K562 (cell line): ENCODE results near the gene CCNYL1. TPM values are rescaled to one million over a fixed set of nuclear protein-coding genes. Genes with fewer than 3 reads are reported as not detected.

Experiments used
- ARNT ChIP-seq, 2 experiments: fragments of 450-650 bp; IDR thresholded peaks; 2 replicates each; pipeline ENCODE4 v1.6.1; 2016; ENCODE audit warnings: mild to moderate bottlenecking in 1 of 2
- ASH1L ChIP-seq: fragments of 450-650 bp; IDR thresholded peaks from 2 replicates; pipeline ENCODE4 v1.6.1; 2018; ENCODE audit warnings: borderline replicate concordance, mild to moderate bottlenecking, low read depth; ENCODE audit not compliant: partially characterized antibody
- CBFA2T3 ChIP-seq: fragments of 450-650 bp; IDR thresholded peaks from 2 replicates; pipeline ENCODE4 v1.6.1; 2017
- CTBP1 ChIP-seq: fragments of 450-650 bp; IDR thresholded peaks from 2 replicates; pipeline ENCODE4 v1.6.1; 2016; ENCODE audit warnings: borderline replicate concordance
- DPF2 ChIP-seq: fragments of 450-650 bp; IDR thresholded peaks from 2 replicates; pipeline ENCODE4 v1.6.1; 2016
- GABPA ChIP-seq: fragments of 200-800 bp; sonication (Bioruptor generic); conservative IDR thresholded peaks from 2 replicates; pipeline ENCODE4 v1.6.1; 2016; ENCODE audit warnings: low read depth, missing genetic modification characterization, missing compliant biosample characterization
- HNRNPUL1 ChIP-seq: fragments of 200-400 bp; formaldehyde crosslinking; IDR thresholded peaks from 2 replicates; pipeline ENCODE4 v1.6.1; 2017; ENCODE audit warnings: low read length
- IRF2 ChIP-seq: sonication (generic); formaldehyde crosslinking; IDR thresholded peaks from 2 replicates; pipeline ENCODE4 v1.8.1; 2022; ENCODE audit warnings: mild to moderate bottlenecking, missing genetic modification reagents
- KDM1A ChIP-seq, 2 experiments: fragments of 450-650 bp; IDR thresholded peaks; 2 replicates each; pipeline ENCODE4 v1.6.1; 2016; ENCODE audit warnings: mild to moderate bottlenecking in 2 of 2
- MCM2 ChIP-seq: fragments of 450-650 bp; IDR thresholded peaks from 2 replicates; pipeline ENCODE4 v1.6.1; 2017; ENCODE audit warnings: low read depth, mild to moderate bottlenecking
- MLLT1 ChIP-seq, 2 experiments: fragments of 450-650 bp; IDR thresholded peaks; 2 replicates each; pipeline ENCODE4 v1.6.1; 2016
- NFIX ChIP-seq: fragments of 250-450 bp; sonication (Bioruptor Pico); IDR thresholded peaks from 2 replicates; pipeline ENCODE4 v1.4.0; 2020; ENCODE audit warnings: low read depth, mild to moderate bottlenecking, moderate library complexity
- NR2C2 ChIP-seq, 2 experiments: fragments of 200-800 bp in 1 of 2; sonication (Bioruptor generic) in 1 of 2; sonication (generic) in 1 of 2; formaldehyde crosslinking in 1 of 2; IDR thresholded peaks; 2 replicates each; pipeline versions ENCODE4 v1.6.1 to v1.8.0; 2016 to 2022; ENCODE audit warnings: mild to moderate bottlenecking in 1 of 2, missing compliant biosample characterization in 1 of 2, missing genetic modification characterization in 1 of 2, missing genetic modification reagents in 1 of 2
- PPARD ChIP-seq: fragments of 250-450 bp; sonication (Bioruptor Pico); IDR thresholded peaks from 2 replicates; pipeline ENCODE4 v1.8.0; 2022; ENCODE audit warnings: inconsistent platforms, mild to moderate bottlenecking, moderate library complexity
- RBM22 ChIP-seq: fragments of 200-400 bp; formaldehyde crosslinking; IDR thresholded peaks from 2 replicates; pipeline ENCODE4 v1.6.1; 2018; ENCODE audit warnings: low read length, low read depth; ENCODE audit not compliant: poor library complexity, severe bottlenecking
- SMARCA4 ChIP-seq: fragments of 450-650 bp; IDR thresholded peaks from 2 replicates; pipeline ENCODE4 v1.6.1; 2016
- SMARCA5 ChIP-seq: fragments of 450-650 bp; IDR thresholded peaks from 2 replicates; pipeline ENCODE4 v1.6.1; 2016
- SRF ChIP-seq, 2 experiments: fragments of 250-450, 450-650 bp in 1 of 2; sonication (Bioruptor Pico) in 1 of 2; sonication (generic) in 1 of 2; formaldehyde crosslinking; IDR thresholded peaks; 2 replicates each; pipeline versions ENCODE4 v1.5.0 to v1.5.1; 2020 to 2022; ENCODE audit warnings: mild to moderate bottlenecking in 1 of 2, missing genetic modification reagents in 1 of 2
- TBL1XR1 ChIP-seq, 2 experiments: IDR thresholded peaks; 2 replicates each; pipeline ENCODE4 v1.6.1; 2012; ENCODE audit warnings: improper control_type of control experiment in 2 of 2, low read length in 2 of 2, mild to moderate bottlenecking in 1 of 2
- TBP ChIP-seq: optimal IDR thresholded peaks from 2 replicates; pipeline ENCODE3; 2011; ENCODE audit warnings: low read depth, low read length, improper control_type of control experiment
- ZBTB43 ChIP-seq: sonication (generic); formaldehyde crosslinking; IDR thresholded peaks from 2 replicates; pipeline ENCODE4 v1.8.0; 2023; ENCODE audit warnings: mild to moderate bottlenecking, missing genetic modification reagents
- ZNF124 ChIP-seq: sonication (generic); formaldehyde crosslinking; IDR thresholded peaks from 2 replicates; pipeline ENCODE4 v1.8.1; 2022; ENCODE audit warnings: missing genetic modification reagents
- ZNF212 ChIP-seq: fragments of 450-650 bp; formaldehyde crosslinking; IDR thresholded peaks from 2 replicates; pipeline ENCODE4 v1.4.0; 2020; ENCODE audit warnings: mild to moderate bottlenecking
- ZNF324 ChIP-seq: fragments of 250-450 bp; sonication (Bioruptor Pico); IDR thresholded peaks from 2 replicates; pipeline ENCODE4 v1.4.0; 2020; ENCODE audit warnings: mild to moderate bottlenecking
- ZNF395 ChIP-seq: fragments of 200-800 bp; sonication (Bioruptor generic); IDR thresholded peaks from 2 replicates; pipeline ENCODE4 v1.6.1; 2017; ENCODE audit warnings: missing genetic modification characterization, missing compliant biosample characterization
- ZNF79 ChIP-seq: fragments of 250-450 bp; sonication (Bioruptor Pico); IDR thresholded peaks from 2 replicates; pipeline ENCODE4 v1.4.0; 2020; ENCODE audit warnings: low read depth, mild to moderate bottlenecking, moderate library complexity
- polyA plus RNA-seq, 8 experiments: library from polyadenylated mRNA; depleted of rRNA in 4 of 8; stranded (reverse) in 5 of 8; unstranded in 3 of 8; fragments of >200 nt; fragmentation: Nextera tagmentation in 2 of 8; fragmentation: Illumina TruSeq in 1 of 8; extraction: Ambion mirVana in 2 of 8; extraction: Trizol in 1 of 8; gene quantifications; 2 replicates each; pipeline versions ENCODE4 v1.2.1 to v1.2.3, GENCODE V29; 2011 to 2014; ENCODE audit warnings: inconsistent platforms in 1 of 8, missing spikeins in 1 of 8
- total RNA-seq, 7 experiments: library from RNA; depleted of rRNA in 6 of 7; stranded (reverse); fragments of >200 nt in 6 of 7; fragmentation: Illumina TruSeq in 2 of 7; extraction: Trizol in 2 of 7; gene quantifications; 2 replicates each; pipeline versions ENCODE4 v1.2.1 to v1.2.3, GENCODE V29; 2011 to 2021; ENCODE audit warnings: low replicate concordance in 1 of 7

The CCNYL1 gene
- total and polyA plus RNA-seq, 9 of the 15 experiments (the other 6 are each of a cell fraction or from before 2014, with no cell fraction given): 1.9 to 7.5 (median 4.7) TPM

- TF ChIP-seq MLLT1 (IDR thresholded peaks at IDR 0.05): no peak
- TF ChIP-seq ZNF124 (CRISPR knock-in tag): no peak
- peak; percentile 69 for TF ChIP-seq DPF2
- peak; percentile 43 to 95; a peak in 3 of 4 replicates for TF ChIP-seq SRF (CRISPR knock-in tag; IDR thresholded peaks at IDR 0.05)
- peak in 1 of 2 experiments; percentile 33; a peak in 1 of 4 replicates for TF ChIP-seq TBL1XR1 (IDR thresholded peaks at IDR 0.05; ENCODE audit: low read length in 2 of 2)
- TF ChIP-seq SMARCA5: no peak
- no peak for TF ChIP-seq NR2C2 (CRISPR knock-in tag; IDR thresholded peaks at IDR 0.05)
- TF ChIP-seq NR2C2 (tag; IDR thresholded peaks at IDR 0.05): no peak
- no peak for TF ChIP-seq TBP
- no peak for TF ChIP-seq ASH1L
- no peak for TF ChIP-seq CTBP1
- TF ChIP-seq ZNF79: no peak
- no peak for TF ChIP-seq HNRNPUL1
- no peak for TF ChIP-seq RBM22
- no peak for TF ChIP-seq MCM2
- no peak for TF ChIP-seq ZNF324 (CRISPR knock-in tag)
- TF ChIP-seq ARNT (IDR thresholded peaks at IDR 0.05): no peak
- TF ChIP-seq KDM1A (IDR thresholded peaks at IDR 0.05): peak; percentile 70 to 73
- peak; percentile 49; the same call in 1 of the 2 replicates for TF ChIP-seq SMARCA4
- TF ChIP-seq ZNF212 (CRISPR knock-in tag): no peak
- TF ChIP-seq IRF2 (CRISPR knock-in tag): no peak
- TF ChIP-seq NFIX (CRISPR knock-in tag): no peak
- TF ChIP-seq ZBTB43 (CRISPR knock-in tag): no peak
- TF ChIP-seq GABPA: no peak
- peak; percentile 89 for TF ChIP-seq CBFA2T3
- TF ChIP-seq ZNF395 (CRISPR knock-in tag): 0 out of 2 replicates have a peak, but pooled peaks have one; percentile 48
- no peak for TF ChIP-seq PPARD (CRISPR knock-in tag)
Observed at GRCh38 chr2:207765547-207765946, 54.1 kb downstream of the CCNYL1 start (continued).
